Stimulated activated CD8-positive, alpha-beta memory T cell treated with anti-CD3 and anti-CD28 coated beads, Interleukin-4, amount 100 ng/mL, for 4 hours (primary cell): ENCODE measurements around the gene SDHAF1.

Experiments used
- DNase-seq, 2 donors: peaks; one replicate each; pipeline ENCODE4 v3.0.0-alpha.2; 2020; ENCODE audit warnings: low read depth in 2 of 2, low spot score in 1 of 2

SDHAF1 gene

DNA sequence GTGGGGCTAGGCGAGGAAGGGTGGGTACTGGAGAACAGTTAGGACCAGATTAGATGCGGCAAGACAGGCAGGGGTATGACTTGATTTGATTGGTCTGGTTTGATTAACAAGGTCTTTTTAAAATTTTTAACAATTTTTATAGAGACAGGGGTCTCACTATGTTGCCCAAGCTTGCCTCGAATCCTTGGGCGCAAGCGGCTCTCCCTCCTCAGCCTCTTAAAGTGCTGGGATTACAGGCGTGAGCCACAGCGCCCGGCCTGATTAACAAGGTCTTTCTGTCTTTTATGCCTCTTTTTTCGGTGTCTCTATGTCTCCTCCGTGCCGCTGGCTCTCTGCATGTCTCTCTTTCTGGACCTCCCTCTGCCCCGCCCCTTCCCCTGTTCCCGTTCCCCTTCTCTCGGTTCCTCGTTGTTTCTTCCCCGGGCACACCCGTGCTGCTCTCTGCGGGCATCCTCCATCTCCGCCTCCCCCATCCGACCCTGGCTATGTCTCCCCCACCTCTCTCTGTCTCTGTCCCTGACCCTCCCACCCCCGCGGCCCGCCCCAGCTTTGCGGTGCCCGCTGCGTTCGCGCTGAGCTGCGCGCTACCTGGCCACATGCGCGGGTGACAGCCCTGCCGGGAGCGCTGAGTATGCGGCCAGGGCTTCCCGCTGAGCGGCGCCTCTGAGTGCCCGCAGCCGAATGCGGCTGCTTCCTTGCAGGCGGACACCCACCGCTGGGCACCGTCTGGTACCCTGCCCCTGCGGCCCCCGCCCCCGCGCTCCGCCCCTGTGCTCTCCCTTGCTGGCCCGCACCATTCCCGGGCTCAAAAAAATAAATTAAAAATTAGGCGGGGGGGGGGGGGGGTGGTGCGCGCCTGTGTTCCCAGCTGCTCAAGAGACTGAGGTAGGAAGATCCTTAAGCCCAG lies 8.1 kb upstream of the SDHAF1 start:
- no peak for DNase-seq

GRCh38 chr19:35987571-35987896 lies 7.5 kb upstream of the SDHAF1 start:
- DNase-seq = no peak

GRCh38 chr19:35988824-35989223 lies 6.2 kb upstream of the SDHAF1 start:
- no peak for DNase-seq

GRCh38 chr19:35990156-35990555 lies 4.8 kb upstream of the SDHAF1 start:
- DNase-seq = no peak

DNA sequence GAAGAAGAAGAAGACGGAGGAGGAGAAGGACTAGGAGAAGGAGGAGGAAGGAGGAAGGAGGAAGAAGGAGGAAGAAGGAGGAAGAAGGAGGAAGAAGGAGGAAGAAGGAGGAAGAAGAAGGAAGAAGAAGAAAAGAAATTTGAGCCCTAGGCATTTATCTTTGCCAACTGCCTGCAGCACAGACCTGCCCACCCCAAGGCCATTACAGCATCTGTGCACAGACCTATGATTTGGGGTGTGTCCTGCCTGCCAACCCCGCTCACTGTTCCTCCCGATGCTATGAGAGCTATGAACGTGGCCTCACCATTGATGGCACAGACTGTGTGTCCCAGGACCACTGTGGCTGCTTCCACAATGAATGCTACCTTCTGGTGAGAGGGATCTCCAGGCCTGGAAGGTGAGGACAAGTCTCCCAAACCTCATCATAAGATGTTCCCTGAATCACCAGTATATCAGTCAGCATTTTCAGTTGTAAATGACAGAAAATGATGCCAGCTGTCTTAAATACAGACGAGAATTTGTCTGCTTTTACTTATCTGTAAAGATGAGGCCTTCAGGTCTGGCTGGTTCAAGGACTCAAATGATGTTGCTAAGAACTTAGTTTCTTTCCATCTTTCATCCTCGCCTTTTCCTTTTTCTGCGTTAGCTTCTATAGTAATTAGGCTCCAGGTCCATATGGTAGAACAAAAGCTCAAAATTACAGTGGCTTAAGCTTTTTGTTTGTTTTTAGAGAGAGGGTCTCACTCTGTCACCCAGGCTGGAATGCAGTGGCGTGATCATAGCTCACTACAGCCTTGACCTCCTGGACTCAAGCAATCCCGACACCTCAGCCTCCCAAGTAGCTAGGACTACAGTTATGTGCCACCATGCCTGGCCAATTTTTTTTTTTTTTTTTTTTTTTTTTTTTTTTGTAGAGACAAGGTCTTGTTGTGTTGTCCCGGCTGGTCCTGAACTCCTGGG lies 3.9 kb upstream of the SDHAF1 start:
- DNase-seq = no peak

DNA sequence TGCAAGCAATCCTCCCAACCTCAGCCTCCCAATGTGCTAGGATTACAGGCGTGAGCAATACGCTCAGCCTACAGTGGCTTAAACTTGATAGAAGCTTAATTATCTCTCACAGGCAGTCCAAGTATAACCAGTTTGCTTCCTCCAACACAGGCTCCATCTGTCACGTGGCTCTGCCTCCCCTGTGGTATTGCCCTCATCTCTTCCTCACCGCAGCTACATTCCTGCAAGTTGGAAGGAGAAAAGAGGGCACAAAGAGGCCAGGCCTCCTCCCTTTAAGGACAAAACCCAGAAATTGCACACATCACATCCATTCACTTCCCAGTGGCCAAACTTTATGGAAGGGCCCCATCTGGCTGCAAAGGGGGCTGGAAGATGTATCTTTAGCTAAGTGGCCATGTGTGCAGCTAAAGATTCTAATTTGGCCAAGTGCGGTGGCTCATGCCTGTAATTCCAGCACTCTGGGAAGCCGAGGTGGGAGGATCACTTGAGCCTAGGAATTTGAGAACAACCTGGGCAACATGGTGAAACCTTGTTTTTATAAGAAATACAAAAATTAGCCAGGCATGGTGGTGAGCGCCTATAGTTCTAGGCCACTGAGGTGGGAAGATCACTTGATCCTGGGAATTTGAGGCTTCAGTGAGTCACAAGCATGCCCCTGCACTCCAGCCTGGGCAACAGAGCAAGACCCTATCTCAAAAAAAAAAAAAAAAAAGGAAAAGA lies 3.1 kb upstream of the SDHAF1 start:
- no peak for DNase-seq

GRCh38 chr19:35992907-35993765 lies 1.9 kb upstream of the SDHAF1 start:
- no peak for DNase-seq

- no peak for DNase-seq
These were observed 927 bp upstream of the SDHAF1 start for GRCh38 chr19:35993923-35994598.

GRCh38 chr19:35996777-35997176 lies 1.8 kb downstream of the SDHAF1 start:
- DNase-seq = no peak

GRCh38 chr19:36001605-36002004 lies 6.6 kb downstream of the SDHAF1 start:
- DNase-seq = no peak

GRCh38 chr19:36003284-36003683 lies 8.3 kb downstream of the SDHAF1 start:
- DNase-seq = no peak

GRCh38 chr19:36006955-36007354 lies 12.0 kb downstream of the SDHAF1 start:
- DNase-seq = no peak

GRCh38 chr19:36008336-36008978 lies 13.5 kb downstream of the SDHAF1 start, which contains the start of gene SYNE4:
Gene SYNE4 (minus strand): TSS chr19:36008813. CDS start chr19:36008681, 132 bp downstream.
- DNase-seq = no peak

DNA sequence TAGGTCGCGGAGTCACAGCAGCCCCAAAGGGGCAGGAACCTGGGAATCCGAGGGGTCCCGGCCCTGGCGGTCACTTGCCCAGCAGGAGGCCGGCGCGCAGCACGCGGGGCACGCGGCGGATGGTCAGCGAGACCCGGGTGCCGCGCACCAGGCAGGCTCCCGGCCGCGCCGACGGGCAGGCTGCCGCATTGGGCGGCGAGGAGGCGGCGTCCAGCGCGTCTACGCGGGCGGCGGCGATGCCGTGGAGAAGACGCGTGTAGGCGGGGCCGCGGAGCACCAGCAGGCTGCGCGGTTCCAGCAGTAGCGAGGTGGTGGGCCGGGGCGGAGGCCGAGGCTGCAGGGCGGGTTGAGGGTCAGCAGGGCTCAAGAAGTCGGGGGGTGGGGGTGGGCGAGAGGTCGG lies 14.2 kb downstream of the SDHAF1 start:
- DNase-seq = no peak

DNA sequence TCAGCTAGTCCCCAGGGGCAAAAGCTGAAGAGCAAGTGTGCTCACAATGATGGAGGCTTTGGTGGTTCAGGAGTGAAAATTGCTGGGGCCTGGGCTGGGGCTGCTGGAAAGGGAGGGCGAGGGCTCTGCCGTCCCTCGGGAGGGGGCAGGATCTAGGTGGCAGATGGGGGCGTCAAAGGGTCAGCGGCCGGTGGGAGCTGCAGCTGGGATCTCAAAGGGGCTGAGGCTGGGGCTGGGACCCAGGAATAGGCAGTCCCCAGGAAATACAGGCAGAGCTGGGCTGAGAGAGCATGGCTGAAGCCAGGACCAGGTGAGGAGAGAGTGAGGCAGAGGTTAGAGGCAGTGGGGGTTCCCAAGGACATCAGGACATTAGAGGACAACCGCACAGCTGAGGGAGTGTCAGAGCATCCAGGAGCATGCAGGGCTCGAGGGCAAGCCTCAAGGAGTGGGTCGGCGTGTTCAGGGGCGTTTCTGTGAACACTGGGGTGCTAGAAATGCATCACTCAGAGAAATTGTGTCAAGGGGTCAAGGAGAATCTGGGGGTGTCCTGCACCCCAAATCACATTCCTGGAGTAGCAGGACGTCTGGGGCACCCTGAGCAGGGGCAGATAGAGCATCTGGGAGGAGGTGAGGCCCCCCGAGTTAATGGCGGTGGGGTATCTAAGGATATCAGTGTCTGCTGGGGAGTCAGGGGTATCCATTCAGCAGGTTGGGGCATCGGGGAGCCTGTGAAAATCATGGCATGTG lies 14.8 kb downstream of the SDHAF1 start:
- DNase-seq = no peak

- DNase-seq = no peak
These were observed 15.4 kb downstream of the SDHAF1 start for GRCh38 chr19:36010402-36010801.

- no peak for DNase-seq
These were observed 18.5 kb downstream of the SDHAF1 start for GRCh38 chr19:36013280-36014011.
